ENCODE data around the gene SLC19A2.

The SLC19A2 gene

GRCh38 chr1:169466259-169467230, 19.2 kb downstream of the SLC19A2 start:
- no peak for DNase-seq (ENCODE audit: low spot score)
- TF ChIP-seq CTCF (IDR thresholded peaks at IDR 0.05; ENCODE audit: extremely low read depth, insufficient read depth, missing control alignments): peak; percentile 49
- in situ Hi-C loops (cut with MboI; ENCODE audit: low pct_unique_long_range_greater_than_20kb, low sequenced_read_pairs, unreplicated experiment): loop anchor here (10.0 kb wide), 1 partner anchor 78 kb away; no protein-coding TSS in a partner anchor

GRCh38 chr1:169465281-169465680, 20.5 kb downstream of the SLC19A2 start:
- in situ Hi-C loops (cut with MboI; ENCODE audit: low pct_unique_long_range_greater_than_20kb, low sequenced_read_pairs, unreplicated experiment): loop anchor here (10.0 kb wide), 1 partner anchor 80 kb away; no protein-coding TSS in a partner anchor
- TF ChIP-seq CTCF (IDR thresholded peaks at IDR 0.05; ENCODE audit: extremely low read depth, insufficient read depth, missing control alignments): no peak
- DNase-seq (ENCODE audit: low spot score): no peak

- in situ Hi-C loops (cut with MboI; ENCODE audit: low pct_unique_long_range_greater_than_20kb, low sequenced_read_pairs, unreplicated experiment): loop anchor here (10.0 kb wide), 1 partner anchor 82 kb away; no protein-coding TSS in a partner anchor
- no peak for DNase-seq (ENCODE audit: low spot score)
- TF ChIP-seq CTCF (IDR thresholded peaks at IDR 0.05; ENCODE audit: extremely low read depth, insufficient read depth, missing control alignments): no peak
Measured at GRCh38 chr1:169462385-169462784, 23.4 kb downstream of the SLC19A2 start.

GRCh38 chr1:169461390-169462000, 24.2 kb downstream of the SLC19A2 start:
- DNase-seq (ENCODE audit: low spot score): no peak
- in situ Hi-C loops (cut with MboI; ENCODE audit: low pct_unique_long_range_greater_than_20kb, low sequenced_read_pairs, unreplicated experiment): loop anchor here (10.0 kb wide), 1 partner anchor 83 kb away; no protein-coding TSS in a partner anchor
- no peak for TF ChIP-seq CTCF (IDR thresholded peaks at IDR 0.05; ENCODE audit: extremely low read depth, insufficient read depth, missing control alignments)

GRCh38 chr1:169460191-169460833, 25.4 kb downstream of the SLC19A2 start:
- in situ Hi-C loops (cut with MboI; ENCODE audit: low pct_unique_long_range_greater_than_20kb, low sequenced_read_pairs, unreplicated experiment): loop anchor here (10.0 kb wide), 1 partner anchor 84 kb away; no protein-coding TSS in a partner anchor
- TF ChIP-seq CTCF (IDR thresholded peaks at IDR 0.05; ENCODE audit: extremely low read depth, insufficient read depth, missing control alignments): no peak
- no peak for DNase-seq (ENCODE audit: low spot score)

- no peak for DNase-seq (ENCODE audit: low spot score)
- in situ Hi-C loops (cut with MboI; ENCODE audit: low pct_unique_long_range_greater_than_20kb, low sequenced_read_pairs, unreplicated experiment): no loop called here
- no peak for TF ChIP-seq CTCF (IDR thresholded peaks at IDR 0.05; ENCODE audit: extremely low read depth, insufficient read depth, missing control alignments)
Measured at GRCh38 chr1:169457443-169457842, 28.3 kb downstream of the SLC19A2 start.

Data from GM13977 (cell line).